GM12873 (cell line): Measurements from ENCODE around the gene RAB8B.

Experiments used
- TF ChIP-seq, protein P1 (sequence below): IDR thresholded peaks from 2 replicates; pipeline ENCODE4 v1.5.1; 2012; ENCODE audit warnings: low read depth, mild to moderate bottlenecking, moderate library complexity, low read length, control low read depth; ENCODE audit not compliant: insufficient read depth; ENCODE audit errors: missing control alignments

Gene RAB8B

DNA sequence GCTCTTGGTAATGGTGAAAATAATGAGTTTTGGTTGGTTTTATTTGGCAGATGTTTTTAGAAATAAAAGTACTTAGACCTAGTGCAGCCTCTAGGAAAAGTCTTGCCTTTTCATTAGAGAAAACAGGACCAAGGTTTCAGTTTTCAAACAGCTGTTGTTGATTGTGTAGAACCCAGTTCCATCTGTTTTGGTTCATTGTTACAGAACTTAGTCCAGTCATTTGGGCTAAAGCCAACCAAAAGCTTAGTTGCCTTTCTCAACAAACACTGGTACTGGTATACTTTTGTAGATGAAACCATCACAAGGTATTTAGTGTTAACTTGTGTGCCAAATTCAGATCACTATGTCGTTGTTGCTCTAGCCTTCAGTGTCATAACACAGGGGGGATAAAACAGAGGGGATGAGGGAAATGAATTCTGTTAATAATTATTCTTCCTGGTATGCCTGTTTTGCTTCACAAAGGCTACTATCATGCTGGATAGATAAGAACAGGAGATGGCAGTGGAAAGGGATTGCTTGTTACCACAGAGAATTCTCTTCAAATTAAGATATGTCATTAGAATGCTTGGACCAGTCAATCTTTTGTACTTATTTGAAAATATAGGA is 75.4 kb downstream of the RAB8B start:
- TF ChIP-seq, protein P1, sequence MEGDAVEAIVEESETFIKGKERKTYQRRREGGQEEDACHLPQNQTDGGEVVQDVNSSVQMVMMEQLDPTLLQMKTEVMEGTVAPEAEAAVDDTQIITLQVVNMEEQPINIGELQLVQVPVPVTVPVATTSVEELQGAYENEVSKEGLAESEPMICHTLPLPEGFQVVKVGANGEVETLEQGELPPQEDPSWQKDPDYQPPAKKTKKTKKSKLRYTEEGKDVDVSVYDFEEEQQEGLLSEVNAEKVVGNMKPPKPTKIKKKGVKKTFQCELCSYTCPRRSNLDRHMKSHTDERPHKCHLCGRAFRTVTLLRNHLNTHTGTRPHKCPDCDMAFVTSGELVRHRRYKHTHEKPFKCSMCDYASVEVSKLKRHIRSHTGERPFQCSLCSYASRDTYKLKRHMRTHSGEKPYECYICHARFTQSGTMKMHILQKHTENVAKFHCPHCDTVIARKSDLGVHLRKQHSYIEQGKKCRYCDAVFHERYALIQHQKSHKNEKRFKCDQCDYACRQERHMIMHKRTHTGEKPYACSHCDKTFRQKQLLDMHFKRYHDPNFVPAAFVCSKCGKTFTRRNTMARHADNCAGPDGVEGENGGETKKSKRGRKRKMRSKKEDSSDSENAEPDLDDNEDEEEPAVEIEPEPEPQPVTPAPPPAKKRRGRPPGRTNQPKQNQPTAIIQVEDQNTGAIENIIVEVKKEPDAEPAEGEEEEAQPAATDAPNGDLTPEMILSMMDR = no peak

GRCh38 chr15:63274427-63274826 is 85.0 kb downstream of the RAB8B start:
- TF ChIP-seq, protein P1 = no peak

GRCh38 chr15:63276342-63277037 is 87.1 kb downstream of the RAB8B start:
- TF ChIP-seq, protein P1 = no peak

- TF ChIP-seq, protein P1 = no peak
Observed at GRCh38 chr15:63277038-63277892, 87.9 kb downstream of the RAB8B start, which contains the start of gene APH1B. Gene APH1B, plus strand, starts transcription at chr15:63277605. Its CDS starts 19 bp downstream, at chr15:63277624.

GRCh38 chr15:63277893-63278456 is 88.6 kb downstream of the RAB8B start:
- TF ChIP-seq, protein P1 = no peak

GRCh38 chr15:63283126-63283525 is 93.7 kb downstream of the RAB8B start:
- TF ChIP-seq, protein P1 = no peak
